ENCODE measurements around the gene SF3B3. TPM values are rescaled to one million over a fixed set of nuclear protein-coding genes. Genes with fewer than 3 reads are reported as not detected.

The SF3B3 gene
- total and polyA plus RNA-seq, 7 donors, result 23.8 to 98.5 (median 58.1) TPM

- Histone ChIP-seq H3K9me3 (no peaks in the 10 kb centered on the region), H3K27me3 (no peaks in the 10 kb centered on the region), H3K4me1 (peaks cover 0 to 4% (median 0%) of the 10 kb centered on the region in 4 donors), H3K27ac (no peak overlapping the region), H3K4me3 (no peak overlapping the region), H3K36me3 (peaks cover 17 to 85% (median 33%) of the 10 kb centered on the region in 4 donors)
- no peak for DNase-seq
- 93 to 94% methylated on average over 8 of the region's 8 CpGs for WGBS, 2 donors
- intact Hi-C loops (cut with DNase I), result no loop called here
- TF ChIP-seq POLR2A (IDR thresholded peaks at IDR 0.05) (no peak), EP300 (IDR thresholded peaks at IDR 0.05) (no peak), POLR2AphosphoS5 (IDR thresholded peaks at IDR 0.05) (no peak)
- TF ChIP-seq, protein P1, sequence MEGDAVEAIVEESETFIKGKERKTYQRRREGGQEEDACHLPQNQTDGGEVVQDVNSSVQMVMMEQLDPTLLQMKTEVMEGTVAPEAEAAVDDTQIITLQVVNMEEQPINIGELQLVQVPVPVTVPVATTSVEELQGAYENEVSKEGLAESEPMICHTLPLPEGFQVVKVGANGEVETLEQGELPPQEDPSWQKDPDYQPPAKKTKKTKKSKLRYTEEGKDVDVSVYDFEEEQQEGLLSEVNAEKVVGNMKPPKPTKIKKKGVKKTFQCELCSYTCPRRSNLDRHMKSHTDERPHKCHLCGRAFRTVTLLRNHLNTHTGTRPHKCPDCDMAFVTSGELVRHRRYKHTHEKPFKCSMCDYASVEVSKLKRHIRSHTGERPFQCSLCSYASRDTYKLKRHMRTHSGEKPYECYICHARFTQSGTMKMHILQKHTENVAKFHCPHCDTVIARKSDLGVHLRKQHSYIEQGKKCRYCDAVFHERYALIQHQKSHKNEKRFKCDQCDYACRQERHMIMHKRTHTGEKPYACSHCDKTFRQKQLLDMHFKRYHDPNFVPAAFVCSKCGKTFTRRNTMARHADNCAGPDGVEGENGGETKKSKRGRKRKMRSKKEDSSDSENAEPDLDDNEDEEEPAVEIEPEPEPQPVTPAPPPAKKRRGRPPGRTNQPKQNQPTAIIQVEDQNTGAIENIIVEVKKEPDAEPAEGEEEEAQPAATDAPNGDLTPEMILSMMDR (IDR thresholded peaks at IDR 0.05), result no peak
These were observed 45.4 kb upstream of the SF3B3 start for GRCh38 chr16:70478169-70478568.

DNA sequence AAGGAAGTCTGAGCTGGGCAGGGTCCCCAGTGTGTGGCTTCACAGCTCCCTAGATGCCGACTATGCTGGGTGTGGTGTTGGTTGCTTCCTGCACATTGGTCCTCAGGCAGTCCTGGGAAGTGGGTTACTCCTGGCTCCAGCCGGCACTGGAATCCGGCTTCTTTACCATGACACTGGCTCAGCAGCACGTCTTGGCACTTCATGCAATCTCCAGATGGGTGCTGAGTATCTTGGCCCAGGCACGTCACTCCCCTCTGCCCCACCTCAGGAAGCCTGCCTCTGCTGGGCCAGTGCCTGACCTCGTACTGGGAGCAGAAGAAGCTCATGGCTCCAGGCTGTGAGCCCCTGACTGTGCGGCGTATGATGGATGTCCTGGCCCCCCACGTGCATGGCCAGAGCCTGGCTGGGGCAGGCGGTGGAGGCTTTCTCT, 44.7 kb upstream of the SF3B3 start:
- Histone ChIP-seq H3K9me3 (no peaks in the 10 kb centered on the region), H3K36me3 (peaks cover 20 to 85% (median 33%) of the 10 kb centered on the region in 4 donors), H3K4me3 (no peak overlapping the region), H3K27ac (no peak overlapping the region), H3K4me1 (peaks cover 0 to 4% (median 0%) of the 10 kb centered on the region in 4 donors), H3K27me3 (no peaks in the 10 kb centered on the region)
- no peak for DNase-seq
- TF ChIP-seq POLR2AphosphoS5 (IDR thresholded peaks at IDR 0.05) (no peak), EP300 (IDR thresholded peaks at IDR 0.05) (no peak), POLR2A (IDR thresholded peaks at IDR 0.05) (no peak)
- TF ChIP-seq, protein P1 (IDR thresholded peaks at IDR 0.05), result no peak
- WGBS, 2 donors, result 72 to 82% methylated on average over 10 of the region's 10 CpGs
- intact Hi-C loops (cut with DNase I), result no loop called here

GRCh38 chr16:70480127-70481105, 43.2 kb upstream of the SF3B3 start:
- intact Hi-C loops (cut with DNase I), result no loop called here
- TF ChIP-seq POLR2AphosphoS5 (IDR thresholded peaks at IDR 0.05) (no peak), EP300 (IDR thresholded peaks at IDR 0.05) (no peak), POLR2A (IDR thresholded peaks at IDR 0.05) (no peak)
- TF ChIP-seq, protein P1 (IDR thresholded peaks at IDR 0.05), result no peak
- Histone ChIP-seq H3K27me3 (no peaks in the 10 kb centered on the region), H3K4me1 (peaks cover 0 to 4% (median 0%) of the 10 kb centered on the region in 4 donors), H3K9me3 (no peaks in the 10 kb centered on the region), H3K27ac (no peak overlapping the region), H3K4me3 (no peak overlapping the region), H3K36me3 (peaks cover 11 to 72% (median 27%) of the 10 kb centered on the region in 4 donors)
- no peak for DNase-seq
- WGBS, 2 donors, result 81 to 89% methylated on average over 17 of the region's 17 CpGs

- no peaks in the 10 kb centered on the region for H3K27me3 ChIP-seq
- TF ChIP-seq, protein P1 (IDR thresholded peaks at IDR 0.05), result no peak
- TF ChIP-seq EP300 (IDR thresholded peaks at IDR 0.05), result no peak
- no peak for TF ChIP-seq POLR2A (IDR thresholded peaks at IDR 0.05)
- TF ChIP-seq POLR2AphosphoS5 (IDR thresholded peaks at IDR 0.05), result no peak
- H3K36me3 ChIP-seq, result peaks cover 9 to 82% (median 24%) of the 10 kb centered on the region in 4 donors
- H3K4me3 ChIP-seq, result no peak overlapping the region
- H3K9me3 ChIP-seq, result no peaks in the 10 kb centered on the region
- WGBS, 2 donors, result 67 to 91% methylated on average over 7 of the region's 7 CpGs
- intact Hi-C loops (cut with DNase I), result no loop called here
- no peak overlapping the region for H3K27ac ChIP-seq
- no peak for DNase-seq
- H3K4me1 ChIP-seq, result no peaks in the 10 kb centered on the region
These were observed 41.6 kb upstream of the SF3B3 start for GRCh38 chr16:70481929-70482536.
